Left lung (tissue), 10 donors: Measurements from ENCODE around the gene THAP5. TPM values are rescaled to one million over a fixed set of nuclear protein-coding genes. Genes with fewer than 3 reads are reported as not detected.

ENCODE experiments used
- ATAC-seq: fragments of 200-7000 bp; cut with Tn5 transposase; one replicate; pipeline ENCODE4 v1.9.1; 2020; ENCODE audit warnings: moderate library complexity
- DNase-seq, 4 donors: peaks; one replicate each; pipeline ENCODE4 v3.0.0-alpha.2; 2013 to 2020
- H3K27ac ChIP-seq, 2 donors: fragments of 200-600 bp; sonication (generic) in 1 of 2; one replicate each; pipeline versions ENCODE4 v1.5.0 to v1.8.0; 2020 to 2021
- H3K27me3 ChIP-seq, 2 donors: fragments of 200-600 bp; sonication (generic) in 1 of 2; one replicate each; pipeline versions ENCODE4 v1.5.0 to v1.8.0; 2020 to 2021
- H3K36me3 ChIP-seq, 2 donors: fragments of 200-600 bp; sonication (generic) in 1 of 2; one replicate each; pipeline versions ENCODE4 v1.5.0 to v1.8.0; 2020 to 2021
- H3K4me1 ChIP-seq, 2 donors: fragments of 200-600 bp; one replicate each; pipeline ENCODE4 v1.8.0; 2021
- H3K4me3 ChIP-seq, 2 donors: fragments of 200-600 bp; sonication (generic) in 1 of 2; one replicate each; pipeline versions ENCODE4 v1.5.0 to v1.8.0; 2020 to 2021; ENCODE audit warnings: mild to moderate bottlenecking in 1 of 2
- H3K9me3 ChIP-seq, 2 donors: fragments of 200-600 bp; sonication (generic) in 1 of 2; one replicate each; pipeline versions ENCODE4 v1.5.0 to v1.8.0; 2020 to 2021
- intact Hi-C, 2 donors: fragments of 100-400 bp; cut with DNase I; formaldehyde crosslinking; loops; one replicate each; pipeline versions ENCODE4 v1.11.2 to v1.14.2; 2022
- polyA plus RNA-seq, 6 donors: library from polyadenylated mRNA; unstranded; fragments of 120-200 nt; gene quantifications; one replicate each; pipeline ENCODE4 v1.2.1, GENCODE V29; 2013; ENCODE audit not compliant: insufficient read length in 6 of 6
- total RNA-seq, 2 donors: library from RNA; stranded (reverse); fragmentation: NEBNext Ultra II Directional; extraction: Animal tissue kit (Norgen Biotek cat#: 25700); gene quantifications; one replicate each; pipeline ENCODE4 v1.2.1, GENCODE V29; 2021
- TF ChIP-seq, protein P1 (sequence below), 2 donors: fragments of 200-600 bp; sonication (generic) in 1 of 2; IDR thresholded peaks; one replicate each; pipeline versions ENCODE4 v1.5.0 to v1.8.0; 2021; ENCODE audit warnings: antibody characterized with exemption in 2 of 2
- donor health status: DM: no; HTN: yes; CAD: no.
- donor health status: DM: no; HTN: no; CAD: no.

The THAP5 gene
- total and polyA plus RNA-seq, 8 donors, result 19.4 to 36.8 (median 33.3) TPM

- Histone ChIP-seq H3K27me3 (no peaks in the 10 kb centered on the region), H3K4me3 (no peak overlapping the region), H3K27ac (no peak overlapping the region), H3K4me1 (no peaks in the 10 kb centered on the region), H3K9me3 (no peaks in the 10 kb centered on the region), H3K36me3 (no peaks in the 10 kb centered on the region)
- DNase-seq (no peak), ATAC-seq (no peak)
- TF ChIP-seq, protein P1, sequence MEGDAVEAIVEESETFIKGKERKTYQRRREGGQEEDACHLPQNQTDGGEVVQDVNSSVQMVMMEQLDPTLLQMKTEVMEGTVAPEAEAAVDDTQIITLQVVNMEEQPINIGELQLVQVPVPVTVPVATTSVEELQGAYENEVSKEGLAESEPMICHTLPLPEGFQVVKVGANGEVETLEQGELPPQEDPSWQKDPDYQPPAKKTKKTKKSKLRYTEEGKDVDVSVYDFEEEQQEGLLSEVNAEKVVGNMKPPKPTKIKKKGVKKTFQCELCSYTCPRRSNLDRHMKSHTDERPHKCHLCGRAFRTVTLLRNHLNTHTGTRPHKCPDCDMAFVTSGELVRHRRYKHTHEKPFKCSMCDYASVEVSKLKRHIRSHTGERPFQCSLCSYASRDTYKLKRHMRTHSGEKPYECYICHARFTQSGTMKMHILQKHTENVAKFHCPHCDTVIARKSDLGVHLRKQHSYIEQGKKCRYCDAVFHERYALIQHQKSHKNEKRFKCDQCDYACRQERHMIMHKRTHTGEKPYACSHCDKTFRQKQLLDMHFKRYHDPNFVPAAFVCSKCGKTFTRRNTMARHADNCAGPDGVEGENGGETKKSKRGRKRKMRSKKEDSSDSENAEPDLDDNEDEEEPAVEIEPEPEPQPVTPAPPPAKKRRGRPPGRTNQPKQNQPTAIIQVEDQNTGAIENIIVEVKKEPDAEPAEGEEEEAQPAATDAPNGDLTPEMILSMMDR (IDR thresholded peaks at IDR 0.05), result no peak
- intact Hi-C loops, result no loop called here
Observed at GRCh38 chr7:108585843-108586242, 16.3 kb upstream of the THAP5 start.

DNA sequence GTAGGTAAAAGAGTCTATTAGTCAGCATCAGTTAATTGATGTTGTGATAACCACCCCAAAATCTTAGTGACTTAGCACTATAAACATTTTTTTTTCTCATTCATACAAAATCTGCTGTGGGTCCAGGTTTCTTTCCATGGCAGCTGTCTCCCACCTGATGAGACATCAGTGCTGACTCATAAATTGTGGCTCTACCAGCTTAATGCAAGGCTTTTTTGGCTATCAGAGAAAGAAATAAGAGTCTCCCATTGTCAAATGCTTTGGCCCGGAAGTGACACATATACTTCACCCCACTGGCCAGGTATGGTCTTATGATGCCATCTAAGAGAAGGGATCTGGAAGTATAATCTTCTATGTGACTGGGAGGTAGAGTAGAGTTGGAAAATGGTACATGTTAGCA is 14.7 kb upstream of the THAP5 start:
- ATAC-seq (no peak), DNase-seq (no peak)
- Histone ChIP-seq H3K27me3 (no peaks in the 10 kb centered on the region), H3K36me3 (peaks cover 0 to 15% of the 10 kb centered on the region in 2 donors), H3K9me3 (peaks cover 0 to 10% of the 10 kb centered on the region in 2 donors), H3K27ac (no peak overlapping the region), H3K4me1 (no peaks in the 10 kb centered on the region), H3K4me3 (no peak overlapping the region)
- TF ChIP-seq, protein P1 (IDR thresholded peaks at IDR 0.05), result no peak
- intact Hi-C loops, result no loop called here

DNA sequence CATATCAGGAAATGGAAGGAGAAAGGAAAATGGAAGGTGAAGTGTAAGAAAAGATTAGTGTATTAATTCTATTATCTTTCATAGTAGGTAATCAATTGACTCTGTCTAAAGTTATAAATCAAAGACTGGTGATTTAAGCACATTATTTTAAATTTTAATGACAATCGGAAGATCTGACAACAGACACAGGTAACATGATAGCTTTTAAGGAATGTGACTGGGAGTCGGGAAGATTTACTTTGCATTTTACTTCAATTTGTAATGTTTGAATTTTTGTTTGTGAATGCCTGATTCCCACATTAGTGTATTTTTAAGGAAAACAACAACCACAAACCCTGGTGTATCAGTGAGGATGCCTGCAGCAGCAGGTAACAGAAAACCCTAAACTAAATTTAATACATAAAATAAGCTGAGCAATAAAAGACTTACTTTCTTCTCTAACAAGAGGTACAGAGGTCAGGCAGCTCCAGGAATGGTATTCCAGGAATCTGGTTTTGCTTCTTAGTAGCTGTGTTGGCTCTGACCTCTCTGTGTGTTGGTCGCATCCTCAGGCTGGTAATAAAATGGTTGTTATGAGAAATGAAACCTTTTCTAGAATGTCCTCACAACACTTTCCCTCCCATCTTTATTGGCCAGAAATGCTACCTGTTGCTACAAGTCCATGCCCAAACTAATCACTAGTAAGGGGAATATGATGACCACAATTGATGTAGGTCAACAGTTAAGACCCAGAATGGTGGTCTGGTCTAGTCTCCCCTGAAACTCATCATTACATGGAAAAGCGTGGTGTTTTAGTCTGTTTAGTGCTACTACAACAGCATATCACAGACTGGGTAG is 12.4 kb upstream of the THAP5 start:
- H3K27ac ChIP-seq, result no peak overlapping the region
- H3K9me3 ChIP-seq, result peaks cover 0 to 14% of the 10 kb centered on the region in 2 donors
- TF ChIP-seq, protein P1 (IDR thresholded peaks at IDR 0.05), result no peak
- no peak overlapping the region for H3K4me3 ChIP-seq
- DNase-seq (no peak), ATAC-seq (peak; percentile 18)
- no peaks in the 10 kb centered on the region for H3K27me3 ChIP-seq
- peaks cover 0 to 22% of the 10 kb centered on the region in 2 donors for H3K36me3 ChIP-seq
- intact Hi-C loops, result no loop called here
- no peaks in the 10 kb centered on the region for H3K4me1 ChIP-seq

- Histone ChIP-seq H3K27me3 (no peaks in the 10 kb centered on the region), H3K27ac (no peak overlapping the region), H3K36me3 (peaks cover 0 to 29% of the 10 kb centered on the region in 2 donors), H3K4me1 (no peaks in the 10 kb centered on the region), H3K9me3 (peaks cover 0 to 14% of the 10 kb centered on the region in 2 donors), H3K4me3 (no peak overlapping the region)
- no peak for DNase-seq
- intact Hi-C loops, result no loop called here
- TF ChIP-seq, protein P1 (IDR thresholded peaks at IDR 0.05), result no peak
- ATAC-seq, result no peak
Observed at GRCh38 chr7:108580298-108580697, 10.8 kb upstream of the THAP5 start.

GRCh38 chr7:108578937-108579336 is 9.4 kb upstream of the THAP5 start:
- TF ChIP-seq, protein P1 (IDR thresholded peaks at IDR 0.05), result no peak
- Histone ChIP-seq H3K4me3 (no peak overlapping the region), H3K4me1 (peaks cover 0 to 4% of the 10 kb centered on the region in 2 donors), H3K27ac (no peak overlapping the region), H3K36me3 (peaks cover 0 to 35% of the 10 kb centered on the region in 2 donors), H3K9me3 (peaks cover 0 to 14% of the 10 kb centered on the region in 2 donors), H3K27me3 (no peaks in the 10 kb centered on the region)
- DNase-seq (no peak), ATAC-seq (no peak)
- intact Hi-C loops, result no loop called here
